ENCODE data around the gene APC. TPM values are rescaled to one million over a fixed set of nuclear protein-coding genes. Genes with fewer than 3 reads are reported as not detected.

APC gene
- total and polyA plus RNA-seq, 2 donors (not counting 3 experiments of a cell fraction or from before 2014, with no cell fraction given), result 11.2 to 39.6 TPM

GRCh38 chr5:112867411-112867810 is 129.7 kb downstream of the APC start:
- peaks cover 9% of the 10 kb centered on the region for H3K4me1 ChIP-seq (ENCODE audit: control insufficient read depth, extremely low read depth, insufficient read depth, low read length)
- H3K9me1 ChIP-seq (replicated peaks; ENCODE audit: control insufficient read depth, extremely low read depth, insufficient read depth, low read length), result no peaks in the 10 kb centered on the region
- H3K4me2 ChIP-seq (ENCODE audit: insufficient read depth, low read length), result no peak overlapping the region
- ChIA-PET POLR2A (no interaction called here), CTCF (no interaction called here)
- H3K4me3 ChIP-seq (replicated peaks in 1 of 3; ENCODE audit: insufficient read depth in 1 of 3, low read depth in 1 of 3, low read length in 3 of 3), result no peak overlapping the region
- peaks cover 21 to 25% of the 10 kb centered on the region in 2 experiments for H3K36me3 ChIP-seq (ENCODE audit: control insufficient read depth in 2 of 2, extremely low read depth in 1 of 2, insufficient read depth in 2 of 2, low read length in 2 of 2)
- no peak overlapping the region for H3K9ac ChIP-seq (replicated peaks; ENCODE audit: extremely low read depth, insufficient read depth, low read length)
- TF ChIP-seq FOS (IDR thresholded peaks at IDR 0.05; ENCODE audit: borderline replicate concordance, insufficient read depth, low read length) (no peak), EZH2 (IDR thresholded peaks at IDR 0.05; ENCODE audit: borderline replicate concordance, low read depth, low read length, severe bottlenecking) (no peak), JUN (IDR thresholded peaks at IDR 0.05; ENCODE audit: borderline replicate concordance, insufficient read depth, insufficient read length, low read depth) (no peak), POLR2A (IDR thresholded peaks at IDR 0.05; ENCODE audit: low read depth, low read length) (no peak), MYC (IDR thresholded peaks at IDR 0.05; ENCODE audit: low read depth, low read length) (no peak), GATA2 (IDR thresholded peaks at IDR 0.05; ENCODE audit: insufficient read depth, insufficient read length, low read depth, low read length) (no peak), CTCF (IDR thresholded peaks at IDR 0.05; ENCODE audit: extremely low read depth in 1 of 2, insufficient read depth in 1 of 2, low read depth in 1 of 2, low read length in 2 of 2) (no peak), POLR2AphosphoS5 (IDR thresholded peaks at IDR 0.05; ENCODE audit: insufficient read depth, low read depth, low read length) (no peak)
- TF ChIP-seq, protein P1, sequence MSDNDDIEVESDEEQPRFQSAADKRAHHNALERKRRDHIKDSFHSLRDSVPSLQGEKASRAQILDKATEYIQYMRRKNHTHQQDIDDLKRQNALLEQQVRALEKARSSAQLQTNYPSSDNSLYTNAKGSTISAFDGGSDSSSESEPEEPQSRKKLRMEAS (IDR thresholded peaks at IDR 0.05; ENCODE audit: insufficient read depth, insufficient read length), result no peak
- peaks cover 22% of the 10 kb centered on the region for H3K79me2 ChIP-seq (ENCODE audit: control insufficient read depth, insufficient read depth, low read length)
- dilution Hi-C loops (cut with MboI; ENCODE audit: extremely low pct_ligation_motif_present, low sequenced_read_pairs) (no loop called here), intact Hi-C loops (cut with micrococcal nuclease) (no loop called here)
- FAIRE-seq (no peak), DNase-seq (ENCODE audit: low read depth, low spot score) (no peak)
- no TSS peak for BruUV-seq (replicated peaks)
- H3K27me3 ChIP-seq (ENCODE audit: control insufficient read depth in 2 of 2, insufficient read depth in 2 of 2, low read length in 2 of 2), result no peaks in the 10 kb centered on the region
- H4K20me1 ChIP-seq (replicated peaks; ENCODE audit: control insufficient read depth, extremely low read depth, insufficient read depth, low read length), result no peaks in the 10 kb centered on the region
- H3K27ac ChIP-seq (ENCODE audit: insufficient read depth, low read depth, low read length), result no peak overlapping the region
- H2AFZ ChIP-seq (ENCODE audit: low read depth, low read length), result no peak overlapping the region
- H3K9me3 ChIP-seq (replicated peaks; ENCODE audit: control insufficient read depth, insufficient read depth, low read length), result no peaks in the 10 kb centered on the region

Data from endothelial cell of umbilical vein (primary cell).